Transverse colon (tissue), 4 donors: ENCODE measurements around the gene PRCD.

Source experiments
- EP300 ChIP-seq: sonication (generic); formaldehyde crosslinking; IDR thresholded peaks from one replicate; pipeline ENCODE4 v1.6.1; 2017; ENCODE audit warnings: antibody characterized with exemption, low read depth
- POLR2A ChIP-seq: fragments of 450-650 bp; IDR thresholded peaks from one replicate; pipeline ENCODE4 v1.6.1; 2016; ENCODE audit warnings: antibody characterized with exemption, mild to moderate bottlenecking, moderate library complexity
- POLR2AphosphoS5 ChIP-seq, 3 donors: sonication (generic); formaldehyde crosslinking; IDR thresholded peaks; one replicate each; pipeline ENCODE4 v1.6.1; 2016; ENCODE audit warnings: antibody characterized with exemption in 3 of 3
- TF ChIP-seq, protein P1 (sequence below), 5 experiments: fragments of 200-600 bp in 3 of 5; fragments of 450-650 bp in 2 of 5; sonication (generic) in 3 of 5; IDR thresholded peaks; 1 replicate in 2 of 5; 2 replicates in 3 of 5; pipeline ENCODE4 v1.5.1; 2016 to 2017; ENCODE audit warnings: antibody characterized with exemption in 5 of 5, inconsistent platforms in 3 of 5, mild to moderate bottlenecking in 2 of 5, moderate library complexity in 1 of 5

DNA sequence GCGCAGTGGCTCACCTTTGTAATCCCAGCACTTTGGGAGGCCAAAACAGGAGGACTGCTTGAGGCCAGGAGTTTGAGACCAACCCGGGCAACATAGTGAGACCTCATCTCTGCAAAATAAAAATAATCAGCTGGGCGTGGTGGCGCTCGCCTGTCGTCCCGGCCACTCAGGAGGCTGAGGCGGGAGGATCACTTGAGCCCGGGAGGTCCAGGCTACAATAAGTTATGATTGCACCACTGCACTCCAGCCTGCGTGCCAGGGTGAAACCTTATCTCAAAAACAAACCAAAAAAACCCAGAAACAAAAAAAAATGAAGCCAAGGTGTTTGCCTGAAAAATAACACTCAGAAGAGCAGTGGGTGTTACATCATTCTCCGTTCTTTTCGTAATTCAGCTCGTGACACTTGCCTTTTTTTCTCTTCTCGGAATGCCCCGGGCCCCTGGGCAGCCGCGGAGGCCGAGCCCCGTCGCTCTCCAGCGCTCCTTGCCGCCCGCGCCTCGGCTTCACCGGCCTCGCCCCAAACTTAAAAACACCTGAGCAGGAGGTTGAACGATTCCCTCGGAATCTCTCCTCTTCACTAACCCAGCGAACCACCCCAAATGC, 17.0 kb downstream of the PRCD start:
- TF ChIP-seq POLR2A (no peak), POLR2AphosphoS5 (IDR thresholded peaks at IDR 0.05) (no peak), EP300 (no peak)
- TF ChIP-seq, protein P1, sequence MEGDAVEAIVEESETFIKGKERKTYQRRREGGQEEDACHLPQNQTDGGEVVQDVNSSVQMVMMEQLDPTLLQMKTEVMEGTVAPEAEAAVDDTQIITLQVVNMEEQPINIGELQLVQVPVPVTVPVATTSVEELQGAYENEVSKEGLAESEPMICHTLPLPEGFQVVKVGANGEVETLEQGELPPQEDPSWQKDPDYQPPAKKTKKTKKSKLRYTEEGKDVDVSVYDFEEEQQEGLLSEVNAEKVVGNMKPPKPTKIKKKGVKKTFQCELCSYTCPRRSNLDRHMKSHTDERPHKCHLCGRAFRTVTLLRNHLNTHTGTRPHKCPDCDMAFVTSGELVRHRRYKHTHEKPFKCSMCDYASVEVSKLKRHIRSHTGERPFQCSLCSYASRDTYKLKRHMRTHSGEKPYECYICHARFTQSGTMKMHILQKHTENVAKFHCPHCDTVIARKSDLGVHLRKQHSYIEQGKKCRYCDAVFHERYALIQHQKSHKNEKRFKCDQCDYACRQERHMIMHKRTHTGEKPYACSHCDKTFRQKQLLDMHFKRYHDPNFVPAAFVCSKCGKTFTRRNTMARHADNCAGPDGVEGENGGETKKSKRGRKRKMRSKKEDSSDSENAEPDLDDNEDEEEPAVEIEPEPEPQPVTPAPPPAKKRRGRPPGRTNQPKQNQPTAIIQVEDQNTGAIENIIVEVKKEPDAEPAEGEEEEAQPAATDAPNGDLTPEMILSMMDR (IDR thresholded peaks at IDR 0.05) = no peak
